NOMO-1 (cell line): ENCODE data around the gene EIF3K.

Source experiments
- DNase-seq, 2 experiments: peaks; one replicate each; lab custom pipeline; 2025; ENCODE audit not compliant: unreplicated experiment in 2 of 2; lab: John Stamatoyannopoulos, UW

Gene EIF3K

DNA sequence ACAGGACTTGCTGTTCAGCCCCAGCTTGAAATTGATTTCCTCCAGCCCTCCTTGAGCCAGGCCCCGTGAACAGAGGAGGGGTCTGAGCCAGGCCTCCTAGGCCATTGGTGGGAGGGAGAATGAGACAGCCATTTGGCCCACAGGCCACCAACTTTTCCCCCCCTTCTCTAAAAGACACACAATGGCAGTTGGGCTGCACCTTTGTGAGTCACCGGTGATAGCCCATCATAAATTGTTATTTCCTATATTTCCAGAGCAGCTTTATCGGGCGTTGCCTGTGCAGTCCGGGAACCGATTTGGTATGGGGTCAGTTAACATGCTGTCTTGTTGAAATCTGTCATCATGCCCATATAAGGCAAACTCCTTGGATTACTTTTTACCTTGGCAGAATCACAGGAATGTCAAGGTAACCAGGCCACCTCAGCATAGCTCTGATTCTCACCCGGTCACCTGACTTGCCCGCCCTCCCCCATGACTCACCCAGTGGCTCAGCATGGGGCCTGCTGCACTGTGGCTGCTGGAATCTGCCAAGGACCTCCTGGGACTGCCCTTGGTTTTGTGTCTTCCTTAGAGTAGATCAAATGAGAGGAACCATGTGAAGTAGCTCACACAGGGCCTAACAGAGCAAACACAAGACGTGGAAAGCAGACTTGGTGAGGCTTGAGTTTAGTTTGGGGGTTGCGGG lies 64.5 kb downstream of the EIF3K start:
- DNase-seq, result peak; percentile 65 to 82

DNA sequence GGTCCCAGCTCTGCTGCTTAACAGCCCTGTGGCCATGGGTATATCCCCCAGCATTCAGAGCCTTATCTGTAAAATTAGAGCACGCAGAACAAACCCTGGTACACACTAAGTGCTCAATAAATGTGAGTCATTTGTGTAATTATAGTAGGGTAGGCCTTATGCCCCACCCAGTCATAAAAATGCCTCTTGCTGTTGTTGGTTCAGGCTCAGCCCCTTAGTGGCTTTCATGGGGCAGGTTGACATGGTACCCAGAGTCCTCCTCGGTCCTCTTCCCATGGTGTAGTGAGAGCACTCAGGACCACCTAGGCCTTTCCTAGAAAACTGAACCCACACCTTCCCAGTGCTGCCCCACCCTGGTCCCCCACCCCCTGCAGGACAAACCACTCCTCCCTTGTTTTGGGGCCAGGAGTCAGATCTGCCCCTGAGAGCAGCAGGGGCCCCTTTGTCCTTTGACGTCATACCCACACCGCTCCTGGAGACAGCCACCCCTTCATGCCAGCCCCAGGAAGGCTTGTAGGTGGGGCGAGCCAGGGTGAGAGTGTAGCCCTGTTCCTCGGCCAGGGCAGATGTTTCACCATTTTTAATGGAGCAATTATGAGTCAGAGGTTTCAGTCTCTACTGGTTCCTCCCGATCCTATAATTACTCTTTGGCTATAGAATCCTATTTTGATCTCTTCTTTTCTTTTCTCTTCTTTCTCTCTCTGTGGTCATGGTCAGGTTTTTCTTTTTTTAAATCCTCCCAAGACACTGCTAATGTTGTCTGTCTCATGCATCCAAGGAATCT lies 65.3 kb downstream of the EIF3K start:
- peak; percentile 96 to 97 for DNase-seq

- DNase-seq, result no peak
These were observed 66.1 kb downstream of the EIF3K start for GRCh38 chr19:38684862-38685665.

- peak in 1 of 2 experiments; percentile 26 for DNase-seq
These were observed 66.9 kb downstream of the EIF3K start for GRCh38 chr19:38685666-38686529.

- DNase-seq, result no peak
These were observed 67.5 kb downstream of the EIF3K start for GRCh38 chr19:38686530-38686888.
